NT2/D1 (cell line): ENCODE measurements around the gene CES2.

Experiments used
- SUZ12 ChIP-seq: IDR thresholded peaks from 2 replicates; pipeline ENCODE4 v1.6.1; 2011; ENCODE audit not compliant: insufficient read length, insufficient read depth; ENCODE audit errors: extremely low read depth
- YY1 ChIP-seq: IDR thresholded peaks from 2 replicates; pipeline ENCODE4 v1.6.1; 2011; ENCODE audit not compliant: insufficient read length, insufficient read depth
- ZNF274 ChIP-seq: IDR thresholded peaks from 2 replicates; pipeline ENCODE4 v1.6.1; 2011; ENCODE audit warnings: mild to moderate bottlenecking, low read depth, low read length

DNA sequence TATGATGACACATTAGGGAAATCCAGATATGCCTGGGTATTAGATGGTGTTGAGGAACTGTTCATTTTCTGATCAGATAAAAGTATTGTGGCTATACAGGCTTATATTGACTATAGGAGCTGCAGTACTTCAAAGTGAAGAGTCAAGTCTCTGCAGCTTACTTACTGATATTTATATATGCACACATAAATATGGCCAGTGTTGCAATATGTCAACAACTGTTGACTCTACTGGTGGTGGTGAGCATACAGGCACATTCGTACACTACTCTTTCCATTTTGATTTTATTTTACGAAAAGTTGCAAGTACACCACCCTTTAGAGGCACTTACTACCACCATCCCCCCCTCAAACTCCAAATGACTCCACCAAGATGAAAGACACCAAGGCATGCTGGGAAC lies 3.7 kb upstream of the CES2 start:
- no peak for TF ChIP-seq ZNF274
- TF ChIP-seq YY1: no peak
- no peak for TF ChIP-seq SUZ12
